Activated B cell treated with CpG ODN at 0.5 μM for 24 hours (primary cell): ENCODE results near the gene KRT28. TPM values are rescaled to one million over a fixed set of nuclear protein-coding genes. Genes with fewer than 3 reads are reported as not detected.

Experiments
- ATAC-seq: fragments of 200-7000 bp; cut with Tn5 transposase; one replicate; pipeline ENCODE4 v1.10.0; 2021; ENCODE audit warnings: low read depth, mild to moderate bottlenecking, moderate library complexity
- CTCF ChIA-PET: fragments of 350-600 bp; sonication (Branson Sonifier 250); formaldehyde crosslinking; loops from one replicate; lab custom pipeline; 2021; ENCODE audit warnings: antibody characterized with exemption; lab: Charles Lee
- POLR2A ChIA-PET: fragments of 350-600 bp; sonication (Branson Sonifier 250); formaldehyde crosslinking; loops from one replicate; lab custom pipeline; 2021; ENCODE audit warnings: antibody characterized with exemption; lab: Charles Lee
- DNase-seq: peaks from one replicate; pipeline ENCODE4 v3.0.0; 2022
- H3K27ac Mint-ChIP-seq: one replicate; pipeline ENCODE4 v1.8.0; 2020; ENCODE audit warnings: mixed read lengths
- H3K27me3 Mint-ChIP-seq: one replicate; pipeline ENCODE4 v1.8.0; 2021; ENCODE audit warnings: mixed read lengths
- H3K36me3 Mint-ChIP-seq: one replicate; pipeline ENCODE4 v1.8.0; 2021; ENCODE audit warnings: low read depth, mixed read lengths
- H3K4me1 Mint-ChIP-seq: one replicate; pipeline ENCODE4 v1.8.0; 2021; ENCODE audit warnings: mixed read lengths
- H3K4me3 Mint-ChIP-seq: one replicate; pipeline ENCODE4 v1.8.0; 2020; ENCODE audit warnings: mild to moderate bottlenecking, mixed read lengths
- H3K9me3 Mint-ChIP-seq: one replicate; pipeline ENCODE4 v1.8.0; 2020; ENCODE audit warnings: mixed read lengths
- CTCF ChIP-seq: fragments of 200-600 bp; IDR thresholded peaks from one replicate; pipeline ENCODE4 v1.8.0; 2022; ENCODE audit warnings: antibody characterized with exemption, mild to moderate bottlenecking
- intact Hi-C: fragments of 100-400 bp; cut with micrococcal nuclease; formaldehyde crosslinking; loops from one replicate; pipeline ENCODE4 v1.15.1; 2024
- total RNA-seq: library from RNA; stranded (reverse); gene quantifications from 2 replicates; pipeline ENCODE4 v1.2.3, GENCODE V29; 2022

Gene KRT28
- total RNA-seq, 1 donor from 2014 or later, result not detected

- no peak for TF ChIP-seq CTCF
- no peak for DNase-seq
- Mint-ChIP-seq H3K36me3 (no peaks in the 10 kb centered on the region), H3K4me1 (no peaks in the 10 kb centered on the region), H3K27me3 (peaks cover 17% of the 10 kb centered on the region), H3K9me3 (no peaks in the 10 kb centered on the region), H3K4me3 (no peak overlapping the region), H3K27ac (no peak overlapping the region)
- intact Hi-C loops, result loop anchor here (1.0 to 5.0 kb wide), 2 partner anchors 75 to 172 kb away; no protein-coding TSS in a partner anchor
- ChIA-PET POLR2A (no interaction called here), CTCF (interaction anchor here (0.7 to 1.4 kb wide), 6 partner anchors 76 to 231 kb away, joined by 3 to 8 read pairs (median 5); partner anchors contain the start of gene SMARCE1)
- no peak for ATAC-seq
Measured at GRCh38 chr17:40791787-40792436, 7.8 kb downstream of the KRT28 start.

GRCh38 chr17:40791111-40791510 lies 8.6 kb downstream of the KRT28 start:
- H3K36me3 Mint-ChIP-seq, result no peaks in the 10 kb centered on the region
- POLR2A ChIA-PET, result no interaction called here
- H3K27me3 Mint-ChIP-seq, result peaks cover 13% of the 10 kb centered on the region
- no peaks in the 10 kb centered on the region for H3K9me3 Mint-ChIP-seq
- CTCF ChIA-PET, result interaction anchor here (0.7 to 1.2 kb wide), 5 partner anchors 75 to 397 kb away, joined by 3 to 7 read pairs (median 3); no protein-coding TSS in a partner anchor
- DNase-seq, result no peak
- H3K27ac Mint-ChIP-seq, result no peak overlapping the region
- no peak for TF ChIP-seq CTCF
- no peaks in the 10 kb centered on the region for H3K4me1 Mint-ChIP-seq
- no peak overlapping the region for H3K4me3 Mint-ChIP-seq
- no peak for ATAC-seq
- intact Hi-C loops, result loop anchor here (5.0 kb wide), 1 partner anchor 74 kb away; no protein-coding TSS in a partner anchor

GRCh38 chr17:40782450-40782849 lies 17.3 kb downstream of the KRT28 start, which contains the start of gene KRT27:
TSS of gene KRT27 (minus strand) at chr17:40782550. CDS start at chr17:40782493, 57 bp downstream.
- Mint-ChIP-seq H3K4me1 (peaks cover 4% of the 10 kb centered on the region), H3K4me3 (no peak within 1 kb of the TSS), H3K27me3 (peaks cover 39% of the 10 kb centered on the region), H3K27ac (no peak within 1 kb of the TSS), H3K36me3 (no peaks in the 10 kb centered on the region), H3K9me3 (no peaks in the 10 kb centered on the region)
- intact Hi-C loops, result no loop called here
- CTCF ChIA-PET, result no interaction called here
- DNase-seq (no peak), ATAC-seq (no peak)
- no peak for TF ChIP-seq CTCF
- POLR2A ChIA-PET, result no interaction called here

GRCh38 chr17:40779181-40779909 lies 20.4 kb downstream of the KRT28 start:
- Mint-ChIP-seq H3K4me1 (peaks cover 4% of the 10 kb centered on the region), H3K4me3 (peak overlapping the region; percentile 66), H3K36me3 (no peaks in the 10 kb centered on the region), H3K27me3 (peaks cover 51% of the 10 kb centered on the region), H3K9me3 (no peaks in the 10 kb centered on the region), H3K27ac (no peak overlapping the region)
- intact Hi-C loops, result no loop called here
- no peak for TF ChIP-seq CTCF
- CTCF ChIA-PET, result no interaction called here
- ATAC-seq (peak; percentile 21), DNase-seq (no peak)
- POLR2A ChIA-PET, result interaction anchor here (1.4 kb wide), 1 partner anchor 40 kb away, joined by 3 read pairs; no protein-coding TSS in a partner anchor

GRCh38 chr17:40778461-40778860 lies 21.3 kb downstream of the KRT28 start:
- H3K4me1 Mint-ChIP-seq, result peaks cover 4% of the 10 kb centered on the region
- POLR2A ChIA-PET, result no interaction called here
- H3K9me3 Mint-ChIP-seq, result no peaks in the 10 kb centered on the region

More at GRCh38 chr17:40778461-40778860, 21.3 kb downstream of the KRT28 start:
- H3K27ac Mint-ChIP-seq, result no peak overlapping the region
- CTCF ChIA-PET, result no interaction called here
- H3K4me3 Mint-ChIP-seq, result no peak overlapping the region
- H3K36me3 Mint-ChIP-seq, result no peaks in the 10 kb centered on the region
- intact Hi-C loops, result no loop called here
- peaks cover 52% of the 10 kb centered on the region for H3K27me3 Mint-ChIP-seq
- no peak for ATAC-seq
- no peak for TF ChIP-seq CTCF
- DNase-seq, result no peak
